ENCODE data around the gene GADD45GIP1.

- TF ChIP-seq, protein P1, sequence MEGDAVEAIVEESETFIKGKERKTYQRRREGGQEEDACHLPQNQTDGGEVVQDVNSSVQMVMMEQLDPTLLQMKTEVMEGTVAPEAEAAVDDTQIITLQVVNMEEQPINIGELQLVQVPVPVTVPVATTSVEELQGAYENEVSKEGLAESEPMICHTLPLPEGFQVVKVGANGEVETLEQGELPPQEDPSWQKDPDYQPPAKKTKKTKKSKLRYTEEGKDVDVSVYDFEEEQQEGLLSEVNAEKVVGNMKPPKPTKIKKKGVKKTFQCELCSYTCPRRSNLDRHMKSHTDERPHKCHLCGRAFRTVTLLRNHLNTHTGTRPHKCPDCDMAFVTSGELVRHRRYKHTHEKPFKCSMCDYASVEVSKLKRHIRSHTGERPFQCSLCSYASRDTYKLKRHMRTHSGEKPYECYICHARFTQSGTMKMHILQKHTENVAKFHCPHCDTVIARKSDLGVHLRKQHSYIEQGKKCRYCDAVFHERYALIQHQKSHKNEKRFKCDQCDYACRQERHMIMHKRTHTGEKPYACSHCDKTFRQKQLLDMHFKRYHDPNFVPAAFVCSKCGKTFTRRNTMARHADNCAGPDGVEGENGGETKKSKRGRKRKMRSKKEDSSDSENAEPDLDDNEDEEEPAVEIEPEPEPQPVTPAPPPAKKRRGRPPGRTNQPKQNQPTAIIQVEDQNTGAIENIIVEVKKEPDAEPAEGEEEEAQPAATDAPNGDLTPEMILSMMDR (IDR thresholded peaks at IDR 0.05), result no peak
- TF ChIP-seq POLR2A (IDR thresholded peaks at IDR 0.05), result no peak
Measured at GRCh38 chr19:12953138-12953798, 3.8 kb downstream of the GADD45GIP1 start.
